HCT116 (cell line): ENCODE measurements around the gene DNASE2. TPM values are rescaled to one million over a fixed set of nuclear protein-coding genes. Genes with fewer than 3 reads are reported as not detected.

Experiments used
- ATAC-seq: fragments of 200-7000 bp; cut with Tn5 transposase; 2 replicates; pipeline ENCODE4 v1.9.1; 2020; ENCODE audit warnings: mild to moderate bottlenecking, moderate library complexity
- BruUV-seq: library from RNA; stranded (reverse); fragments of 400-500 nt; replicated peaks from 2 replicates; lab custom pipeline; 2021; lab: Mats Ljungman, UMichigan
- CTCF ChIA-PET: fragments of 300-600 bp; sonication (Branson Sonifier 250); formaldehyde crosslinking; loops from one replicate; lab custom pipeline; 2021; ENCODE audit warnings: antibody characterized with exemption; lab: Charles Lee
- POLR2A ChIA-PET: fragments of 300-600, 350-600 bp; sonication (Branson Sonifier 250); formaldehyde crosslinking; loops from one replicate; lab custom pipeline; 2021; ENCODE audit warnings: antibody characterized with exemption; lab: Charles Lee
- RAD21 ChIA-PET, 2 experiments: fragments of 300-600 bp; sonication (Branson Sonifier 250); formaldehyde crosslinking; loops; one replicate each; lab custom pipeline; 2023; ENCODE audit warnings: low total read pairs in 2 of 2; ENCODE audit not compliant: uncharacterized antibody in 2 of 2, unreplicated experiment in 2 of 2, low non-redundant PET in 1 of 2; lab: Charles Lee
- DNase-seq: peaks from one replicate; pipeline ENCODE4 v3.0.0-alpha.2; 2010; ENCODE audit warnings: low read depth, low spot score
- H2AFZ ChIP-seq: fragments of 200-600 bp; shearing (Covaris generic), sonication (generic); 2 replicates; pipeline ENCODE4 v1.6.1; 2017; ENCODE audit warnings: low read depth, mixed run types, mixed read lengths, antibody characterized with exemption, low read length; ENCODE audit not compliant: poor library complexity, severe bottlenecking
- H3K27ac ChIP-seq: 2 replicates; pipeline ENCODE4 v1.5.1; 2012; ENCODE audit warnings: low read depth, low read length
- H3K27me3 ChIP-seq: fragments of 200-600 bp; sonication (generic); 2 replicates; pipeline ENCODE4 v1.6.1; 2016; ENCODE audit warnings: mixed run types, low read length, mixed read lengths; ENCODE audit not compliant: insufficient read depth
- H3K36me3 ChIP-seq, 2 experiments: fragments of 200-500 bp in 1 of 2; fragments of 200-600 bp in 1 of 2; sonication (Bioruptor generic) in 1 of 2; sonication (generic) in 1 of 2; 2 replicates each; pipeline versions ENCODE4 v1.5.1 to v1.6.1; 2014 to 2016; ENCODE audit warnings: low read length in 2 of 2, inconsistent platforms in 1 of 2, mixed read lengths in 1 of 2, mixed run types in 1 of 2; ENCODE audit not compliant: insufficient read depth in 2 of 2, control insufficient read depth in 1 of 2
- H3K4me1 ChIP-seq, 2 experiments: fragments of 200-600 bp in 1 of 2; sonication (generic) in 1 of 2; 2 replicates each; pipeline versions ENCODE4 v1.5.1 to v1.6.1; 2012 to 2017; ENCODE audit warnings: low read length in 2 of 2, inconsistent platforms in 1 of 2, mild to moderate bottlenecking in 1 of 2, mixed read lengths in 1 of 2, mixed run types in 1 of 2, moderate library complexity in 1 of 2; ENCODE audit not compliant: insufficient read depth in 2 of 2, control insufficient read depth in 1 of 2
- H3K4me2 ChIP-seq: fragments of 200-600 bp; sonication (generic); 2 replicates; pipeline ENCODE4 v1.6.1; 2017; ENCODE audit warnings: mixed run types, low read length, mixed read lengths
- H3K4me3 ChIP-seq, 2 experiments: fragments of 200-600 bp in 1 of 2; sonication (generic) in 1 of 2; replicated peaks in 1 of 2; 2 replicates each; pipeline ENCODE4 v1.5.1; 2011 to 2016; ENCODE audit warnings: low read length in 2 of 2, control low read depth in 1 of 2, low read depth in 1 of 2, mild to moderate bottlenecking in 1 of 2, mixed read lengths in 1 of 2, mixed run types in 1 of 2
- H3K79me2 ChIP-seq: fragments of 200-600 bp; sonication (generic); 2 replicates; pipeline ENCODE4 v1.6.1; 2017; ENCODE audit warnings: mild to moderate bottlenecking, mixed run types, low read length, moderate library complexity, mixed read lengths; ENCODE audit not compliant: insufficient read depth
- H3K9ac ChIP-seq: fragments of 200-600 bp; sonication (generic); 2 replicates; pipeline ENCODE4 v1.6.1; 2016; ENCODE audit warnings: low read length, mixed read lengths
- H3K9me2 ChIP-seq: fragments of 200-600 bp; sonication (generic), shearing (Covaris generic); 2 replicates; pipeline ENCODE4 v1.6.1; 2017; ENCODE audit warnings: mixed run types, mild to moderate bottlenecking, moderate library complexity; ENCODE audit not compliant: insufficient read depth
- H3K9me3 ChIP-seq, 2 experiments: fragments of 200-500 bp in 1 of 2; fragments of 200-600 bp in 1 of 2; sonication (Bioruptor generic) in 1 of 2; sonication (generic) in 1 of 2; 2 replicates each; pipeline ENCODE4 v1.6.1; 2014 to 2017; ENCODE audit warnings: low read length in 2 of 2, mixed read lengths in 2 of 2, inconsistent platforms in 1 of 2, low read depth in 1 of 2, mild to moderate bottlenecking in 1 of 2, mixed run types in 1 of 2, moderate library complexity in 1 of 2; ENCODE audit not compliant: control insufficient read depth in 1 of 2, insufficient read depth in 1 of 2
- H4K20me1 ChIP-seq: fragments of 200-600 bp; sonication (generic), shearing (Covaris generic); 2 replicates; pipeline ENCODE4 v1.6.1; 2017; ENCODE audit warnings: mixed run types, mild to moderate bottlenecking, moderate library complexity; ENCODE audit not compliant: insufficient read depth
- ATF3 ChIP-seq: IDR thresholded peaks from 2 replicates; pipeline ENCODE4 v1.6.1; 2012
- CBX3 ChIP-seq: IDR thresholded peaks from 2 replicates; pipeline ENCODE4 v1.6.1; 2012; ENCODE audit warnings: low read depth
- CEBPB ChIP-seq: IDR thresholded peaks from 2 replicates; pipeline ENCODE4 v1.6.1; 2012; ENCODE audit warnings: low read depth
- EGR1 ChIP-seq: IDR thresholded peaks from 2 replicates; pipeline ENCODE4 v1.6.1; 2012; ENCODE audit warnings: low read depth
- ELF1 ChIP-seq: IDR thresholded peaks from 2 replicates; pipeline ENCODE4 v1.6.1; 2012; ENCODE audit warnings: low read depth, borderline replicate concordance
- EZH2 ChIP-seq: fragments of 200-600 bp; sonication (generic); IDR thresholded peaks from 2 replicates; pipeline ENCODE4 v1.6.1; 2017; ENCODE audit warnings: antibody characterized with exemption, mixed run types
- FOSL1 ChIP-seq: IDR thresholded peaks from 2 replicates; pipeline ENCODE4 v1.6.1; 2012; ENCODE audit warnings: low read depth
- JUND ChIP-seq: IDR thresholded peaks from 2 replicates; pipeline ENCODE4 v1.6.1; 2012
- POLR2A ChIP-seq: IDR thresholded peaks from 2 replicates; pipeline ENCODE4 v1.7.0; 2011; ENCODE audit warnings: borderline replicate concordance; ENCODE audit not compliant: insufficient read depth, insufficient read length; ENCODE audit errors: extremely low read depth
- POLR2AphosphoS5 ChIP-seq: IDR thresholded peaks from 2 replicates; pipeline ENCODE4 v1.6.1; 2011; ENCODE audit warnings: mild to moderate bottlenecking, low read depth, low read length, moderate library complexity
- RAD21 ChIP-seq: IDR thresholded peaks from 2 replicates; pipeline ENCODE4 v1.6.1; 2012; ENCODE audit warnings: low read depth, mild to moderate bottlenecking
- SIN3A ChIP-seq: IDR thresholded peaks from 2 replicates; pipeline ENCODE4 v1.6.1; 2012; ENCODE audit warnings: low read depth
- SP1 ChIP-seq: IDR thresholded peaks from 2 replicates; pipeline ENCODE4 v1.6.1; 2012; ENCODE audit warnings: low read depth
- SRF ChIP-seq: IDR thresholded peaks from 2 replicates; pipeline ENCODE4 v1.6.1; 2012; ENCODE audit warnings: low read depth
- TCF7L2 ChIP-seq: IDR thresholded peaks from 2 replicates; pipeline ENCODE4 v1.7.0; 2011; ENCODE audit warnings: borderline replicate concordance, inconsistent platforms; ENCODE audit not compliant: insufficient read depth, insufficient read length; ENCODE audit errors: extremely low read depth
- YY1 ChIP-seq: IDR thresholded peaks from 2 replicates; pipeline ENCODE4 v1.6.1; 2011; ENCODE audit warnings: low read length, low read depth, moderate library complexity, mild to moderate bottlenecking; ENCODE audit not compliant: insufficient replicate concordance; ENCODE audit errors: extremely low read depth
- ZFX ChIP-seq: fragments of 450-650 bp; IDR thresholded peaks from 2 replicates; pipeline ENCODE4 v1.6.1; 2017
- ZNF274 ChIP-seq: fragments of 200-500 bp; sonication (Bioruptor generic); IDR thresholded peaks from 2 replicates; pipeline ENCODE4 v1.6.1; 2014; ENCODE audit warnings: mild to moderate bottlenecking, low read depth, low read length, inconsistent platforms
- intact Hi-C: fragments of 100-400 bp; cut with micrococcal nuclease; formaldehyde crosslinking; loops from 2 replicates; pipeline ENCODE4 v1.10.0; 2022
- total RNA-seq: library from RNA; stranded (reverse); gene quantifications from one replicate; pipeline ENCODE4 v1.2.1, GENCODE V29; 2021; ENCODE audit not compliant: unreplicated experiment

The DNASE2 gene
- total RNA-seq, 1 experiment from 2014 or later: 36.6 TPM

- CTCF ChIA-PET: no interaction called here
- no TSS peak for BruUV-seq
- no peak overlapping the region for H3K9ac ChIP-seq
- no peak for ATAC-seq
- intact Hi-C loops: no loop called here
- peaks cover 5 to 16% of the 10 kb centered on the region in 2 experiments; a peak in 3 of 4 replicates for H3K4me1 ChIP-seq
- H3K9me3 ChIP-seq: peaks cover 0 to 14% of the 10 kb centered on the region in 2 experiments; a peak in 2 of 4 replicates
- POLR2A ChIA-PET: no interaction called here
- H3K4me3 ChIP-seq: no peak overlapping the region
- no peaks in the 10 kb centered on the region for H3K9me2 ChIP-seq
- H3K27ac ChIP-seq: no peak overlapping the region
- H3K79me2 ChIP-seq: peaks cover 4% of the 10 kb centered on the region; the same call in 1 of the 2 replicates
- no peak overlapping the region for H2AFZ ChIP-seq
- no peaks in the 10 kb centered on the region for H4K20me1 ChIP-seq
- RAD21 ChIA-PET: no interaction called here
- no peaks in the 10 kb centered on the region for H3K36me3 ChIP-seq
- TF ChIP-seq POLR2AphosphoS5: no peak
- TF ChIP-seq SIN3A: no peak
- TF ChIP-seq SP1: no peak
- no peak for TF ChIP-seq YY1
- TF ChIP-seq RAD21: no peak
- TF ChIP-seq SRF: no peak
- no peak for TF ChIP-seq EGR1
- no peak for TF ChIP-seq POLR2A
- TF ChIP-seq FOSL1: no peak
- TF ChIP-seq CEBPB: no peak
- no peak for TF ChIP-seq TCF7L2
- no peak for TF ChIP-seq CBX3
- TF ChIP-seq ZNF274: no peak
- no peak for TF ChIP-seq ELF1
- TF ChIP-seq ZFX: no peak
- TF ChIP-seq EZH2: no peak
- TF ChIP-seq ATF3: no peak
- TF ChIP-seq JUND: no peak
- H3K27me3 ChIP-seq: no peaks in the 10 kb centered on the region
- H3K4me2 ChIP-seq: no peak overlapping the region
- DNase-seq: no peak
Measured at GRCh38 chr19:12886651-12886968, 5.4 kb upstream of the DNASE2 start.
